K562 (cell line): Measurements from ENCODE around the gene MRPL55. TPM values are rescaled to one million over a fixed set of nuclear protein-coding genes. Genes with fewer than 3 reads are reported as not detected.

Source experiments
- BACH1 ChIP-seq: fragments of 200-800 bp; sonication (Bioruptor generic); IDR thresholded peaks from 2 replicates; pipeline ENCODE4 v1.6.1; 2016; ENCODE audit warnings: missing genetic modification characterization, missing compliant biosample characterization
- FOXK1 ChIP-seq: sonication (generic); formaldehyde crosslinking; IDR thresholded peaks from 2 replicates; pipeline ENCODE4 v1.8.0; 2022; ENCODE audit warnings: missing genetic modification reagents, mild to moderate bottlenecking, borderline replicate concordance
- MTF1 ChIP-seq: fragments of 250-450 bp; sonication (Bioruptor Pico); IDR thresholded peaks from 2 replicates; pipeline ENCODE4 v1.9.0; 2021; ENCODE audit warnings: moderate library complexity, mild to moderate bottlenecking, inconsistent platforms, borderline replicate concordance
- POLR2AphosphoS2 ChIP-seq: IDR thresholded peaks from 2 replicates; pipeline ENCODE4 v1.6.1; 2012; ENCODE audit warnings: low read length, improper control_type of control experiment
- TBP ChIP-seq: optimal IDR thresholded peaks from 2 replicates; pipeline ENCODE3; 2011; ENCODE audit warnings: low read depth, low read length, improper control_type of control experiment
- WHSC1 ChIP-seq: IDR thresholded peaks from one replicate; pipeline ENCODE4 v1.6.1; 2012; ENCODE audit warnings: low read length, control low read depth, inconsistent platforms
- ZFP1 ChIP-seq: fragments of 450-650 bp; formaldehyde crosslinking; IDR thresholded peaks from 2 replicates; pipeline ENCODE4 v1.4.0; 2020; ENCODE audit warnings: mild to moderate bottlenecking, mixed read lengths
- ZNF184 ChIP-seq: sonication (generic); formaldehyde crosslinking; IDR thresholded peaks from 2 replicates; pipeline ENCODE4 v1.5.0; 2020; ENCODE audit warnings: missing genetic modification reagents
- ZNF354B ChIP-seq: fragments of 250-450 bp; sonication (Bioruptor Pico); IDR thresholded peaks from 2 replicates; pipeline ENCODE4 v1.4.0; 2020
- ZNF551 ChIP-seq: fragments of 250-450 bp; sonication (Bioruptor Pico); IDR thresholded peaks from 2 replicates; pipeline ENCODE4 v1.5.0; 2021; ENCODE audit warnings: mild to moderate bottlenecking, moderate library complexity
- polyA plus RNA-seq, 8 experiments: library from polyadenylated mRNA; depleted of rRNA in 4 of 8; stranded (reverse) in 5 of 8; unstranded in 3 of 8; fragments of >200 nt; fragmentation: Nextera tagmentation in 2 of 8; fragmentation: Illumina TruSeq in 1 of 8; extraction: Ambion mirVana in 2 of 8; extraction: Trizol in 1 of 8; gene quantifications; 2 replicates each; pipeline versions ENCODE4 v1.2.1 to v1.2.3, GENCODE V29; 2011 to 2014; ENCODE audit warnings: inconsistent platforms in 1 of 8, missing spikeins in 1 of 8
- total RNA-seq, 7 experiments: library from RNA; depleted of rRNA in 6 of 7; stranded (reverse); fragments of >200 nt in 6 of 7; fragmentation: Illumina TruSeq in 2 of 7; extraction: Trizol in 2 of 7; gene quantifications; 2 replicates each; pipeline versions ENCODE4 v1.2.1 to v1.2.3, GENCODE V29; 2011 to 2021; ENCODE audit warnings: low replicate concordance in 1 of 7
- TF ChIP-seq, protein P1 (sequence below): fragments of 450-650 bp; IDR thresholded peaks from 2 replicates; pipeline ENCODE4 v1.6.1; 2018; ENCODE audit warnings: mild to moderate bottlenecking, low read depth; ENCODE audit not compliant: partially characterized antibody

The MRPL55 gene
- total and polyA plus RNA-seq, 9 of the 15 experiments (the other 6 are each of a cell fraction or from before 2014, with no cell fraction given), result 34.9 to 228 (median 81.0) TPM

DNA sequence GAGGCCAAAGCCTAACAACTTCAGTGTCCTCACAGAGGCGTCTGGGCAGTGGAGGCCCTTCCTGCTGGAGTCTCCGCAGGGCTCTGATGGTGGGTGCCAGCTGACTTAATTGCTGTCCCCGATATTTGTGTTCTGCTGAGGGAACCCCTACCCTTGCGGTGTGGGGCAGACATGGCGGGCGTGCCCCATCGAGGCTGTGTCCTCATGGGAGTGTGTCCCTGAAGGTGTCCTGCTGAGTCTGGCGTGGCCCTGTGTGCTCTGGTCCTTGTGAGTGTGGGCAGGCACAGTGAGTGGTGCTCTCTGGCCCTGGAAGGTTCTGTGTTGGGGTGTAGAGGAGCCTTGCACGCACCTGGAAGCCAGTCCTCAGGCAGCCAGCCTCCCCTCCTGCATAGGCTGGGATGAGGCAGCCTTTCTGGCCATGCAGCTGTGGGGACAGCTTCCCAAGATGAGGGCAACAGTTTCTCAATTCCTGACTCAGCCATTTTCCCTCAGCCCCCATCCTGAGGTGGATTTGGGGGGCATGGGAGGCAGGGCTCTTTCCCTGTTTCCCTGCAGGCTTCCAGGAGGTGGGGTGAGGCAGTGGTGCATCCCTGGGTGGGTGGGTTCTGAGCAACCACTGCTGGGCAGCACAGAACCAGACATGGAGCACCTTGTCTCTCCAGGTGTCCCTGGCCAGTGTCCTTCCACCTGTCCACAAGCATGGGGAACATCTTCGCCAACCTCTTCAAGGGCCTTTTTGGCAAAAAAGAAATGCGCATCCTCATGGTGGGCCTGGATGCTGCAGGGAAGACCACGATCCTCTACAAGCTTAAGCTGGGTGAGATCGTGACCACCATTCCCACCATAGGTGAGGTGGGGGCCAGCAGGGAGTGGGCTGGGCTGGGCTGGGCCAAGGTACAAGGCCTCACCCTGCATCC lies 12.4 kb downstream of the MRPL55 start (continued):
- TF ChIP-seq MTF1 (CRISPR knock-in tag) (no peak), FOXK1 (CRISPR knock-in tag) (no peak), TBP (no peak), ZNF354B (CRISPR knock-in tag) (no peak), POLR2AphosphoS2 (0 out of 2 replicates have a peak, but pooled peaks have one; percentile 34), ZFP1 (no peak), ZNF551 (CRISPR knock-in tag) (no peak), BACH1 (tag) (no peak), WHSC1 (no peak), ZNF184 (no peak)
- TF ChIP-seq, protein P1, sequence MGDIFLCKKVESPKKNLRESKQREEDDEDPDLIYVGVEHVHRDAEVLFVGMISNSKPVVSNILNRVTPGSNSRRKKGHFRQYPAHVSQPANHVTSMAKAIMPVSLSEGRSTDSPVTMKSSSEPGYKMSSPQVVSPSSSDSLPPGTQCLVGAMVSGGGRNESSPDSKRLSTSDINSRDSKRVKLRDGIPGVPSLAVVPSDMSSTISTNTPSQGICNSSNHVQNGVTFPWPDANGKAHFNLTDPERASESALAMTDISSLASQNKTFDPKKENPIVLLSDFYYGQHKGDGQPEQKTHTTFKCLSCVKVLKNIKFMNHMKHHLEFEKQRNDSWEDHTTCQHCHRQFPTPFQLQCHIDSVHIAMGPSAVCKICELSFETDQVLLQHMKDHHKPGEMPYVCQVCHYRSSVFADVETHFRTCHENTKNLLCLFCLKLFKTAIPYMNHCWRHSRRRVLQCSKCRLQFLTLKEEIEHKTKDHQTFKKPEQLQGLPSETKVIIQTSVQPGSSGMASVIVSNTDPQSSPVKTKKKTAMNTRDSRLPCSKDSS, result no peak
